Ascending aorta (tissue), 2 donors: ENCODE results near the gene PLAU. TPM values are rescaled to one million over a fixed set of nuclear protein-coding genes. Genes with fewer than 3 reads are reported as not detected.

Experiments
- DNase-seq, 2 donors: peaks; one replicate each; pipeline ENCODE4 v3.0.0-alpha.2; 2019; ENCODE audit warnings: low spot score in 2 of 2
- H3K27ac ChIP-seq, 2 donors: fragments of 200-600 bp; sonication (generic); one replicate each; pipeline ENCODE4 v1.5.1; 2016 to 2017; ENCODE audit warnings: mild to moderate bottlenecking in 1 of 2
- H3K27me3 ChIP-seq: fragments of 200-600 bp; sonication (generic); one replicate; pipeline ENCODE4 v1.5.1; 2017
- H3K36me3 ChIP-seq, 2 donors: fragments of 200-600 bp; sonication (generic); one replicate each; pipeline ENCODE4 v1.5.1; 2016
- H3K4me1 ChIP-seq, 2 donors: fragments of 200-600 bp; sonication (generic); one replicate each; pipeline ENCODE4 v1.5.1; 2016 to 2017; ENCODE audit warnings: mild to moderate bottlenecking in 1 of 2
- H3K4me3 ChIP-seq, 2 donors: fragments of 200-600 bp; sonication (generic); one replicate each; pipeline ENCODE4 v1.5.1; 2016 to 2017; ENCODE audit warnings: mild to moderate bottlenecking in 1 of 2
- H3K9me3 ChIP-seq, 2 donors: fragments of 200-600 bp; sonication (generic); one replicate each; pipeline ENCODE4 v1.5.1; 2016
- intact Hi-C: fragments of 100-400 bp; cut with DNase I; formaldehyde crosslinking; loops from one replicate; pipeline ENCODE4 v1.15.1; 2023
- total RNA-seq: library from RNA; depleted of rRNA; stranded (reverse); fragments of >200 nt; gene quantifications from one replicate; pipeline ENCODE4 v1.1.0, GENCODE V29; 2016
- TF ChIP-seq, protein P1 (sequence below), 3 experiments: fragments of 200-600 bp in 2 of 3; fragments of 450-650 bp in 1 of 3; sonication (generic) in 2 of 3; IDR thresholded peaks; one replicate each; pipeline ENCODE4 v1.5.1; 2016 to 2019; ENCODE audit warnings: antibody characterized with exemption in 3 of 3, mild to moderate bottlenecking in 1 of 3, moderate library complexity in 1 of 3

The PLAU gene
- 1.5 TPM for total RNA-seq

DNA sequence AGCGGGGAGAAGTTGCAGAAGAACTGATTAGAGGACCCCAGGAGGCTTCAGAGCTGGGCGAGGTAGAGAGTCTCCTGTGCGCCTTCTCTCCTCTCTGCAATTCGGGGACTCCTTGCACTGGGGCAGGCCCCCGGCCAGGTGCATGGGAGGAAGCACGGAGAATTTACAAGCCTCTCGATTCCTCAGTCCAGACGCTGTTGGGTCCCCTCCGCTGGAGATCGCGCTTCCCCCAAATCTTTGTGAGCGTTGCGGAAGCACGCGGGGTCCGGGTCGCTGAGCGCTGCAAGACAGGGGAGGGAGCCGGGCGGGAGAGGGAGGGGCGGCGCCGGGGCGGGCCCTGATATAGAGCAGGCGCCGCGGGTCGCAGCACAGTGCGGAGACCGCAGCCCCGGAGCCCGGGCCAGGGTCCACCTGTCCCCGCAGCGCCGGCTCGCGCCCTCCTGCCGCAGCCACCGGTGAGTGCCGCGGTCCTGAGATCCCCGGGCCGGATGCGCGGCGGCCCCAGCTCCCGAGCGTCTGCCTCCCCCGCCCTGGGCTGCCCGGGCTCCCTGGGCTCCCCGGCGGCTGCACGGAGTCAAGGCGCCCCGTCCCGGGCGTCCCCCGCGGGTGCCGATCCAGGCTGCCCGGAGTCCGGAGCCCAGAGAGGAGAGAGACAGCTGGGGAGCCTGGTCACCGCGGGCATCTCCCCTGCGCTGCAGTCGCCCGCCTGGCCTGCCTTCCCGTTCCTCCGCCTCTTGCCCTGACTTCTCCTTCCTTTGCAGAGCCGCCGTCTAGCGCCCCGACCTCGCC, at the start of gene PLAU:
PLAU (plus strand) TSS at position 369 of the 789 bp plus-strand sequence. CDS start 424 bp downstream, outside the sequence.
- Histone ChIP-seq H3K27me3 (no peaks in the 10 kb centered on the region), H3K4me1 (peaks cover 0 to 35% of the 10 kb centered on the region in 2 donors), H3K36me3 (peaks cover 0 to 5% of the 10 kb centered on the region in 2 donors), H3K4me3 (peak within 1 kb of the TSS; percentile 77 to 78), H3K27ac (peak within 1 kb of the TSS; percentile 52 to 63), H3K9me3 (no peaks in the 10 kb centered on the region)
- TF ChIP-seq, protein P1, sequence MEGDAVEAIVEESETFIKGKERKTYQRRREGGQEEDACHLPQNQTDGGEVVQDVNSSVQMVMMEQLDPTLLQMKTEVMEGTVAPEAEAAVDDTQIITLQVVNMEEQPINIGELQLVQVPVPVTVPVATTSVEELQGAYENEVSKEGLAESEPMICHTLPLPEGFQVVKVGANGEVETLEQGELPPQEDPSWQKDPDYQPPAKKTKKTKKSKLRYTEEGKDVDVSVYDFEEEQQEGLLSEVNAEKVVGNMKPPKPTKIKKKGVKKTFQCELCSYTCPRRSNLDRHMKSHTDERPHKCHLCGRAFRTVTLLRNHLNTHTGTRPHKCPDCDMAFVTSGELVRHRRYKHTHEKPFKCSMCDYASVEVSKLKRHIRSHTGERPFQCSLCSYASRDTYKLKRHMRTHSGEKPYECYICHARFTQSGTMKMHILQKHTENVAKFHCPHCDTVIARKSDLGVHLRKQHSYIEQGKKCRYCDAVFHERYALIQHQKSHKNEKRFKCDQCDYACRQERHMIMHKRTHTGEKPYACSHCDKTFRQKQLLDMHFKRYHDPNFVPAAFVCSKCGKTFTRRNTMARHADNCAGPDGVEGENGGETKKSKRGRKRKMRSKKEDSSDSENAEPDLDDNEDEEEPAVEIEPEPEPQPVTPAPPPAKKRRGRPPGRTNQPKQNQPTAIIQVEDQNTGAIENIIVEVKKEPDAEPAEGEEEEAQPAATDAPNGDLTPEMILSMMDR (IDR thresholded peaks at IDR 0.05): no peak
- DNase-seq: peak in 1 of 2 donors; percentile 69
- intact Hi-C loops: no loop called here

DNA sequence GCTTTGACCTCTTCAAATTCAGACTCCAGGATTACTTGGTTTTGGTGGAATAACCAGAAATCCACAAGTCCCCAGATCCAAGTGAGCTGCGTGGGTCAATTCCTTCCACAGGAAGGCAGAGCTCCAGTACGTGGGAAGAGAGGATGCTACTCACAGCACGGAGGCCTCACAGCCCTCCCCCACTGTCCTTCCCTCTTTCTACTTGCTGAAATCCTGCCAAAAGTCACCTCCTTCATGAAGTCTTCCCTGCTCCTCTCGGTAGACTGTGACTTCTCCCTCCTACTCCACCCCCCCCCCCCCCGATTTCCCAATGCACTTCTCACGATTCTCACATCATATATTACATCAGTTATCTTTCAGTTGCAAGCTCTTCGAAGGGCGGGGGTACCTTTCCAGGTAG, 48.9 kb upstream of the PLAU start:
- TF ChIP-seq, protein P1 (IDR thresholded peaks at IDR 0.05): peak in 1 of 3 experiments; percentile 8
- Histone ChIP-seq H3K9me3 (no peaks in the 10 kb centered on the region), H3K4me3 (no peak overlapping the region), H3K27me3 (no peaks in the 10 kb centered on the region), H3K36me3 (peaks cover 7 to 38% of the 10 kb centered on the region in 2 donors), H3K4me1 (peaks cover 35 to 76% of the 10 kb centered on the region in 2 donors), H3K27ac (peak overlapping the region; percentile 94)
- intact Hi-C loops: no loop called here
- no peak for DNase-seq

DNA sequence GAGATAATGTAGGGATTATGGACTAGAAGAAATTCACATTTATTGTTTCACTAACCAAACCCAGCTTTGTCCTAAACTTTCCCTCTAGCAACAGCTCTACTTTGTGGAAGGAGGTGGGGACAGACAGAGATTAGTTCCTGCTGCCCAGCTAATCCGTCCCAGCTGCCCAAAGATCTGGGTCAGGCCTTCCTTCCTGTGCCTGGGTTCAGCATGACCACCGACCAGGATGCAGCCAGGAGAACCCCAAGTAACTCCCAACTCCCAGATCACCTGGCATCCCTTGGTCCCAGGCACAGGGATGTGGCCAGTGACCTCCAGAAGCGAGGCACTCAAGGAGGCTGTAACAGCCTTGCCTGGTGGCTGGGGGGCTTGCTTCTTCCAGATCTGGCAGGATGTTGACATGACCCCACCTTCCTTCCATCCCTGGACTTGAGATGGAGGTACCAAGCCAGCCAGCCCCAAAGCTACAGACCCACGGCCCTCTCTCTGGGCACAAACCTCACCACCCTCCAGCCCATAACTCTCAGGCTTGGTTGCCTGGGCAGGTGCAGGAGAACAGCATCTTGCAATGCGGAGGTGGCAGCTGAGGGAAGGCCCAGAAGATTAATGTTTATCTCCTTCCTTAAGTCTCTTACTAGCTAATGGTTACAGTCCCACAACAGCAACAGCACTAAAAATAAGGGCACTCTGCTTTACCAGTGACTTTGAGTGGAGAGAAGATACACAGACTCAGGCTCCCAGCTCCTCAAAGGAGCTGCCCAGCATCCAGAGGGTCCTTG, 47.7 kb upstream of the PLAU start:
- TF ChIP-seq, protein P1 (IDR thresholded peaks at IDR 0.05): no peak
- H3K9me3 ChIP-seq: no peaks in the 10 kb centered on the region
- H3K27me3 ChIP-seq: no peaks in the 10 kb centered on the region
- H3K27ac ChIP-seq: peak overlapping the region; percentile 94
- H3K4me3 ChIP-seq: no peak overlapping the region
- peaks cover 35 to 76% of the 10 kb centered on the region in 2 donors for H3K4me1 ChIP-seq
- no peak for DNase-seq
- H3K36me3 ChIP-seq: peaks cover 7 to 32% of the 10 kb centered on the region in 2 donors
- intact Hi-C loops: no loop called here

DNA sequence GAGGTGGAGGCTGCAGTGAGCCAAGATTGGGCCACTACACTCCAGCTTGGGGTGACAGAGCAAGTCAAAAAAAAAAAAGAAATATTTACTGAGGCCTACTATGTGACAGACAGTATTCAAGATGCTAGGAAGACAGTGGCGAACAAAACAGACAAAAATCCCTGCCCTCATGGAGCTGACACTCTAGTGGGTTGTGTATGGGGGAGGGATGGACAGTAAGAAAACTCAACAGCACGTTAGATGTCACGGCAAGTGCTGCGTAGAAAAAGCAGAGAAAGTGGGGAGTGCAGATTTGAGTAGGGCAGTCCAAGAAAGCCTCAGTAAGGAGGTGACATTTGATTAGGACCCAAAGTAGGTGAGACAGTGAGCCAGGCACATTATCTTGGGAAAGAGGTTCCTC, 46.7 kb upstream of the PLAU start:
- TF ChIP-seq, protein P1 (IDR thresholded peaks at IDR 0.05): no peak

DNA sequence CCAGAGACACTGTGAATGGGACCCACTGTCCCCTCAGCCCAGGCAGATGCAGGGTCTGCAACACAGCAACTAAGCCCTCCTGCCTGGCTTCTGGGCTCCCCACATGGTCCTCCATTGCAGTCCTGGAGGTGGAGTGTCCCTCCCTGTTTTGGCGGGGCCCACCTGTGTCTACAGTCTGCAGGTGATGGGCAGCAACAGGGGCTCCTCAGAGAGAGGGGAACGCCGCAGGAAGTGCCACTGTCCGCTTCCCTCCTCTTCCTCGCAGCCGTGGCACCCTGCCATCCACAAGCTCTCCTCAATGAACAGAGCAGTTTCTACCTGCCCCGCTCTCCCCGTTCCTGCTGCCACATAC, 45.8 kb upstream of the PLAU start:
- no peak for DNase-seq
- H3K27me3 ChIP-seq: no peaks in the 10 kb centered on the region
- no peaks in the 10 kb centered on the region for H3K9me3 ChIP-seq
- H3K36me3 ChIP-seq: peaks cover 9 to 27% of the 10 kb centered on the region in 2 donors
- H3K4me1 ChIP-seq: peaks cover 29 to 75% of the 10 kb centered on the region in 2 donors
- intact Hi-C loops: no loop called here
- TF ChIP-seq, protein P1 (IDR thresholded peaks at IDR 0.05): no peak
- peak overlapping the region; percentile 78 to 94 for H3K27ac ChIP-seq
- H3K4me3 ChIP-seq: no peak overlapping the region

More for the DNA sequence above, 46.7 kb upstream of the PLAU start:
- Histone ChIP-seq H3K4me3 (no peak overlapping the region), H3K9me3 (no peaks in the 10 kb centered on the region), H3K4me1 (peaks cover 36 to 76% of the 10 kb centered on the region in 2 donors), H3K27me3 (no peaks in the 10 kb centered on the region), H3K27ac (peak overlapping the region; percentile 94), H3K36me3 (peaks cover 7 to 27% of the 10 kb centered on the region in 2 donors)
- DNase-seq: no peak
- intact Hi-C loops: no loop called here
